HCT116 (cell line): ENCODE results near the gene KIRREL3. TPM values are rescaled to one million over a fixed set of nuclear protein-coding genes. Genes with fewer than 3 reads are reported as not detected.

Experiments
- ATAC-seq: fragments of 200-7000 bp; cut with Tn5 transposase; 2 replicates; pipeline ENCODE4 v1.9.1; 2020; ENCODE audit warnings: mild to moderate bottlenecking, moderate library complexity
- BruUV-seq: library from RNA; stranded (reverse); fragments of 400-500 nt; replicated peaks from 2 replicates; lab custom pipeline; 2021; lab: Mats Ljungman, UMichigan
- CTCF ChIA-PET: fragments of 300-600 bp; sonication (Branson Sonifier 250); formaldehyde crosslinking; loops from one replicate; lab custom pipeline; 2021; ENCODE audit warnings: antibody characterized with exemption; lab: Charles Lee
- POLR2A ChIA-PET: fragments of 300-600, 350-600 bp; sonication (Branson Sonifier 250); formaldehyde crosslinking; loops from one replicate; lab custom pipeline; 2021; ENCODE audit warnings: antibody characterized with exemption; lab: Charles Lee
- RAD21 ChIA-PET, 2 experiments: fragments of 300-600 bp; sonication (Branson Sonifier 250); formaldehyde crosslinking; loops; one replicate each; lab custom pipeline; 2023; ENCODE audit warnings: low total read pairs in 2 of 2; ENCODE audit not compliant: uncharacterized antibody in 2 of 2, unreplicated experiment in 2 of 2, low non-redundant PET in 1 of 2; lab: Charles Lee
- DNase-seq: peaks from one replicate; pipeline ENCODE4 v3.0.0-alpha.2; 2010; ENCODE audit warnings: low read depth, low spot score
- H2AFZ ChIP-seq: fragments of 200-600 bp; shearing (Covaris generic), sonication (generic); 2 replicates; pipeline ENCODE4 v1.6.1; 2017; ENCODE audit warnings: low read depth, mixed run types, mixed read lengths, antibody characterized with exemption, low read length; ENCODE audit not compliant: poor library complexity, severe bottlenecking
- H3K27ac ChIP-seq: 2 replicates; pipeline ENCODE4 v1.5.1; 2012; ENCODE audit warnings: low read depth, low read length
- H3K27me3 ChIP-seq: fragments of 200-600 bp; sonication (generic); 2 replicates; pipeline ENCODE4 v1.6.1; 2016; ENCODE audit warnings: mixed run types, low read length, mixed read lengths; ENCODE audit not compliant: insufficient read depth
- H3K36me3 ChIP-seq, 2 experiments: fragments of 200-500 bp in 1 of 2; fragments of 200-600 bp in 1 of 2; sonication (Bioruptor generic) in 1 of 2; sonication (generic) in 1 of 2; 2 replicates each; pipeline versions ENCODE4 v1.5.1 to v1.6.1; 2014 to 2016; ENCODE audit warnings: low read length in 2 of 2, inconsistent platforms in 1 of 2, mixed read lengths in 1 of 2, mixed run types in 1 of 2; ENCODE audit not compliant: insufficient read depth in 2 of 2, control insufficient read depth in 1 of 2
- H3K4me1 ChIP-seq, 2 experiments: fragments of 200-600 bp in 1 of 2; sonication (generic) in 1 of 2; 2 replicates each; pipeline versions ENCODE4 v1.5.1 to v1.6.1; 2012 to 2017; ENCODE audit warnings: low read length in 2 of 2, inconsistent platforms in 1 of 2, mild to moderate bottlenecking in 1 of 2, mixed read lengths in 1 of 2, mixed run types in 1 of 2, moderate library complexity in 1 of 2; ENCODE audit not compliant: insufficient read depth in 2 of 2, control insufficient read depth in 1 of 2
- H3K4me2 ChIP-seq: fragments of 200-600 bp; sonication (generic); 2 replicates; pipeline ENCODE4 v1.6.1; 2017; ENCODE audit warnings: mixed run types, low read length, mixed read lengths
- H3K4me3 ChIP-seq, 2 experiments: fragments of 200-600 bp in 1 of 2; sonication (generic) in 1 of 2; replicated peaks in 1 of 2; 2 replicates each; pipeline ENCODE4 v1.5.1; 2011 to 2016; ENCODE audit warnings: low read length in 2 of 2, control low read depth in 1 of 2, low read depth in 1 of 2, mild to moderate bottlenecking in 1 of 2, mixed read lengths in 1 of 2, mixed run types in 1 of 2
- H3K79me2 ChIP-seq: fragments of 200-600 bp; sonication (generic); 2 replicates; pipeline ENCODE4 v1.6.1; 2017; ENCODE audit warnings: mild to moderate bottlenecking, mixed run types, low read length, moderate library complexity, mixed read lengths; ENCODE audit not compliant: insufficient read depth
- H3K9ac ChIP-seq: fragments of 200-600 bp; sonication (generic); 2 replicates; pipeline ENCODE4 v1.6.1; 2016; ENCODE audit warnings: low read length, mixed read lengths
- H3K9me2 ChIP-seq: fragments of 200-600 bp; sonication (generic), shearing (Covaris generic); 2 replicates; pipeline ENCODE4 v1.6.1; 2017; ENCODE audit warnings: mixed run types, mild to moderate bottlenecking, moderate library complexity; ENCODE audit not compliant: insufficient read depth
- H3K9me3 ChIP-seq, 2 experiments: fragments of 200-500 bp in 1 of 2; fragments of 200-600 bp in 1 of 2; sonication (Bioruptor generic) in 1 of 2; sonication (generic) in 1 of 2; 2 replicates each; pipeline ENCODE4 v1.6.1; 2014 to 2017; ENCODE audit warnings: low read length in 2 of 2, mixed read lengths in 2 of 2, inconsistent platforms in 1 of 2, low read depth in 1 of 2, mild to moderate bottlenecking in 1 of 2, mixed run types in 1 of 2, moderate library complexity in 1 of 2; ENCODE audit not compliant: control insufficient read depth in 1 of 2, insufficient read depth in 1 of 2
- H4K20me1 ChIP-seq: fragments of 200-600 bp; sonication (generic), shearing (Covaris generic); 2 replicates; pipeline ENCODE4 v1.6.1; 2017; ENCODE audit warnings: mixed run types, mild to moderate bottlenecking, moderate library complexity; ENCODE audit not compliant: insufficient read depth
- CBX3 ChIP-seq: IDR thresholded peaks from 2 replicates; pipeline ENCODE4 v1.6.1; 2012; ENCODE audit warnings: low read depth
- CEBPB ChIP-seq: IDR thresholded peaks from 2 replicates; pipeline ENCODE4 v1.6.1; 2012; ENCODE audit warnings: low read depth
- EGR1 ChIP-seq: IDR thresholded peaks from 2 replicates; pipeline ENCODE4 v1.6.1; 2012; ENCODE audit warnings: low read depth
- ELF1 ChIP-seq: IDR thresholded peaks from 2 replicates; pipeline ENCODE4 v1.6.1; 2012; ENCODE audit warnings: low read depth, borderline replicate concordance
- EZH2 ChIP-seq: fragments of 200-600 bp; sonication (generic); IDR thresholded peaks from 2 replicates; pipeline ENCODE4 v1.6.1; 2017; ENCODE audit warnings: antibody characterized with exemption, mixed run types
- POLR2A ChIP-seq: IDR thresholded peaks from 2 replicates; pipeline ENCODE4 v1.7.0; 2011; ENCODE audit warnings: borderline replicate concordance; ENCODE audit not compliant: insufficient read depth, insufficient read length; ENCODE audit errors: extremely low read depth
- SIN3A ChIP-seq: IDR thresholded peaks from 2 replicates; pipeline ENCODE4 v1.6.1; 2012; ENCODE audit warnings: low read depth
- SP1 ChIP-seq: IDR thresholded peaks from 2 replicates; pipeline ENCODE4 v1.6.1; 2012; ENCODE audit warnings: low read depth
- SRF ChIP-seq: IDR thresholded peaks from 2 replicates; pipeline ENCODE4 v1.6.1; 2012; ENCODE audit warnings: low read depth
- TCF7L2 ChIP-seq: IDR thresholded peaks from 2 replicates; pipeline ENCODE4 v1.7.0; 2011; ENCODE audit warnings: borderline replicate concordance, inconsistent platforms; ENCODE audit not compliant: insufficient read depth, insufficient read length; ENCODE audit errors: extremely low read depth
- YY1 ChIP-seq: IDR thresholded peaks from 2 replicates; pipeline ENCODE4 v1.6.1; 2011; ENCODE audit warnings: low read length, low read depth, moderate library complexity, mild to moderate bottlenecking; ENCODE audit not compliant: insufficient replicate concordance; ENCODE audit errors: extremely low read depth
- ZFX ChIP-seq: fragments of 450-650 bp; IDR thresholded peaks from 2 replicates; pipeline ENCODE4 v1.6.1; 2017
- ZNF274 ChIP-seq: fragments of 200-500 bp; sonication (Bioruptor generic); IDR thresholded peaks from 2 replicates; pipeline ENCODE4 v1.6.1; 2014; ENCODE audit warnings: mild to moderate bottlenecking, low read depth, low read length, inconsistent platforms
- intact Hi-C: fragments of 100-400 bp; cut with micrococcal nuclease; formaldehyde crosslinking; loops from 2 replicates; pipeline ENCODE4 v1.10.0; 2022
- total RNA-seq: library from RNA; stranded (reverse); gene quantifications from one replicate; pipeline ENCODE4 v1.2.1, GENCODE V29; 2021; ENCODE audit not compliant: unreplicated experiment
- TF ChIP-seq, protein P1 (sequence below): IDR thresholded peaks from 2 replicates; pipeline ENCODE4 v1.6.1; 2012; ENCODE audit warnings: low read depth
- TF ChIP-seq, protein P2 (sequence below): IDR thresholded peaks from 2 replicates; pipeline ENCODE4 v1.6.1; 2011; ENCODE audit warnings: mild to moderate bottlenecking, low read length, moderate library complexity; ENCODE audit not compliant: insufficient replicate concordance; ENCODE audit errors: extremely low read depth
- TF ChIP-seq, protein P3 (sequence below), 3 experiments: fragments of 200-600 bp in 1 of 3; sonication (generic) in 1 of 3; IDR thresholded peaks in 2 of 3; conservative IDR thresholded peaks in 1 of 3; 2 replicates each; pipeline ENCODE4 v1.5.1; 2012 to 2017; ENCODE audit warnings: low read depth in 2 of 3, low read length in 2 of 3, antibody characterized with exemption in 1 of 3, borderline replicate concordance in 1 of 3, control low read depth in 1 of 3, mild to moderate bottlenecking in 1 of 3, mixed read lengths in 1 of 3, mixed run types in 1 of 3, moderate library complexity in 1 of 3; ENCODE audit not compliant: insufficient read depth in 1 of 3

The KIRREL3 gene
- total RNA-seq, 1 experiment from 2014 or later, result not detected

DNA sequence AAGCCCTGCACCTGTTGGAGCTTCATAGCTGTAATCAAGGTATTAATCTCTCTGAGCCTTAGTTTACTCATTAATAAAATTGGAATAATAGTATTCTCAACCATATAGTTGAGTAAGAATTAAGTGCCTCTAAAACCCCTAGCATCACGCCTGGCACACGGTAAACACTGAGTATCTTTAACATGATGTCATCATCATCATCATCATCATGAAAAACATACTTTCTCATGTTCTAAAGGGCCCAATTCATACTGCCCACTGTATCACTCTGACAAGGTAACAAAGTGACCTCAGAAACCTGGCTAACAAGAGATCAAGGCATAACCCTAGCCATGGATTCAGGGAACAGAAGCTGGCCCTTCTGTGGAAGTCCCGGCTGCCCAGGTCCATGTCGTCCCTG, 58.4 kb downstream of the KIRREL3 start:
- no peak overlapping the region for H3K4me2 ChIP-seq
- H4K20me1 ChIP-seq, result no peaks in the 10 kb centered on the region
- CTCF ChIA-PET, result no interaction called here
- no peaks in the 10 kb centered on the region for H3K36me3 ChIP-seq
- H3K4me1 ChIP-seq, result no peaks in the 10 kb centered on the region
- H3K79me2 ChIP-seq, result no peaks in the 10 kb centered on the region
- no peak for TF ChIP-seq ZFX
- no peak for TF ChIP-seq EGR1
- no peak for TF ChIP-seq ZNF274
- no peak for TF ChIP-seq CEBPB
- TF ChIP-seq YY1, result no peak
- TF ChIP-seq, protein P1, sequence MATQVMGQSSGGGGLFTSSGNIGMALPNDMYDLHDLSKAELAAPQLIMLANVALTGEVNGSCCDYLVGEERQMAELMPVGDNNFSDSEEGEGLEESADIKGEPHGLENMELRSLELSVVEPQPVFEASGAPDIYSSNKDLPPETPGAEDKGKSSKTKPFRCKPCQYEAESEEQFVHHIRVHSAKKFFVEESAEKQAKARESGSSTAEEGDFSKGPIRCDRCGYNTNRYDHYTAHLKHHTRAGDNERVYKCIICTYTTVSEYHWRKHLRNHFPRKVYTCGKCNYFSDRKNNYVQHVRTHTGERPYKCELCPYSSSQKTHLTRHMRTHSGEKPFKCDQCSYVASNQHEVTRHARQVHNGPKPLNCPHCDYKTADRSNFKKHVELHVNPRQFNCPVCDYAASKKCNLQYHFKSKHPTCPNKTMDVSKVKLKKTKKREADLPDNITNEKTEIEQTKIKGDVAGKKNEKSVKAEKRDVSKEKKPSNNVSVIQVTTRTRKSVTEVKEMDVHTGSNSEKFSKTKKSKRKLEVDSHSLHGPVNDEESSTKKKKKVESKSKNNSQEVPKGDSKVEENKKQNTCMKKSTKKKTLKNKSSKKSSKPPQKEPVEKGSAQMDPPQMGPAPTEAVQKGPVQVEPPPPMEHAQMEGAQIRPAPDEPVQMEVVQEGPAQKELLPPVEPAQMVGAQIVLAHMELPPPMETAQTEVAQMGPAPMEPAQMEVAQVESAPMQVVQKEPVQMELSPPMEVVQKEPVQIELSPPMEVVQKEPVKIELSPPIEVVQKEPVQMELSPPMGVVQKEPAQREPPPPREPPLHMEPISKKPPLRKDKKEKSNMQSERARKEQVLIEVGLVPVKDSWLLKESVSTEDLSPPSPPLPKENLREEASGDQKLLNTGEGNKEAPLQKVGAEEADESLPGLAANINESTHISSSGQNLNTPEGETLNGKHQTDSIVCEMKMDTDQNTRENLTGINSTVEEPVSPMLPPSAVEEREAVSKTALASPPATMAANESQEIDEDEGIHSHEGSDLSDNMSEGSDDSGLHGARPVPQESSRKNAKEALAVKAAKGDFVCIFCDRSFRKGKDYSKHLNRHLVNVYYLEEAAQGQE, result no peak
- no peak for TF ChIP-seq SIN3A
- no peak for TF ChIP-seq EZH2
- no peak for TF ChIP-seq ELF1
- TF ChIP-seq, protein P2, sequence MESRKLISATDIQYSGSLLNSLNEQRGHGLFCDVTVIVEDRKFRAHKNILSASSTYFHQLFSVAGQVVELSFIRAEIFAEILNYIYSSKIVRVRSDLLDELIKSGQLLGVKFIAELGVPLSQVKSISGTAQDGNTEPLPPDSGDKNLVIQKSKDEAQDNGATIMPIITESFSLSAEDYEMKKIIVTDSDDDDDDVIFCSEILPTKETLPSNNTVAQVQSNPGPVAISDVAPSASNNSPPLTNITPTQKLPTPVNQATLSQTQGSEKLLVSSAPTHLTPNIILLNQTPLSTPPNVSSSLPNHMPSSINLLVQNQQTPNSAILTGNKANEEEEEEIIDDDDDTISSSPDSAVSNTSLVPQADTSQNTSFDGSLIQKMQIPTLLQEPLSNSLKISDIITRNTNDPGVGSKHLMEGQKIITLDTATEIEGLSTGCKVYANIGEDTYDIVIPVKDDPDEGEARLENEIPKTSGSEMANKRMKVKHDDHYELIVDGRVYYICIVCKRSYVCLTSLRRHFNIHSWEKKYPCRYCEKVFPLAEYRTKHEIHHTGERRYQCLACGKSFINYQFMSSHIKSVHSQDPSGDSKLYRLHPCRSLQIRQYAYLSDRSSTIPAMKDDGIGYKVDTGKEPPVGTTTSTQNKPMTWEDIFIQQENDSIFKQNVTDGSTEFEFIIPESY, result no peak
- no peak for TF ChIP-seq POLR2A
- TF ChIP-seq SRF, result no peak
- no peak for TF ChIP-seq CBX3
- TF ChIP-seq, protein P3, sequence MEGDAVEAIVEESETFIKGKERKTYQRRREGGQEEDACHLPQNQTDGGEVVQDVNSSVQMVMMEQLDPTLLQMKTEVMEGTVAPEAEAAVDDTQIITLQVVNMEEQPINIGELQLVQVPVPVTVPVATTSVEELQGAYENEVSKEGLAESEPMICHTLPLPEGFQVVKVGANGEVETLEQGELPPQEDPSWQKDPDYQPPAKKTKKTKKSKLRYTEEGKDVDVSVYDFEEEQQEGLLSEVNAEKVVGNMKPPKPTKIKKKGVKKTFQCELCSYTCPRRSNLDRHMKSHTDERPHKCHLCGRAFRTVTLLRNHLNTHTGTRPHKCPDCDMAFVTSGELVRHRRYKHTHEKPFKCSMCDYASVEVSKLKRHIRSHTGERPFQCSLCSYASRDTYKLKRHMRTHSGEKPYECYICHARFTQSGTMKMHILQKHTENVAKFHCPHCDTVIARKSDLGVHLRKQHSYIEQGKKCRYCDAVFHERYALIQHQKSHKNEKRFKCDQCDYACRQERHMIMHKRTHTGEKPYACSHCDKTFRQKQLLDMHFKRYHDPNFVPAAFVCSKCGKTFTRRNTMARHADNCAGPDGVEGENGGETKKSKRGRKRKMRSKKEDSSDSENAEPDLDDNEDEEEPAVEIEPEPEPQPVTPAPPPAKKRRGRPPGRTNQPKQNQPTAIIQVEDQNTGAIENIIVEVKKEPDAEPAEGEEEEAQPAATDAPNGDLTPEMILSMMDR (IDR thresholded peaks at IDR 0.05 in 2 of 3, conservative IDR thresholded peaks at IDR 0.05 in 1 of 3; ENCODE audit: borderline replicate concordance in 1 of 3, insufficient read depth in 1 of 3, low read depth in 2 of 3, low read length in 2 of 3), result no peak
- TF ChIP-seq TCF7L2, result no peak
- no peak for TF ChIP-seq SP1
- RAD21 ChIA-PET, result no interaction called here
- H3K9ac ChIP-seq, result no peak overlapping the region
- DNase-seq (no peak), ATAC-seq (no peak)
- H3K27ac ChIP-seq, result no peak overlapping the region
- H3K27me3 ChIP-seq, result no peaks in the 10 kb centered on the region; the same call in 1 of the 2 replicates
- intact Hi-C loops, result no loop called here
- POLR2A ChIA-PET, result no interaction called here
- H3K9me3 ChIP-seq, result no peaks in the 10 kb centered on the region
- H2AFZ ChIP-seq, result no peak overlapping the region
- no TSS peak for BruUV-seq
- no peak overlapping the region for H3K4me3 ChIP-seq
- H3K9me2 ChIP-seq, result no peaks in the 10 kb centered on the region
